Measurements from ENCODE around the gene PI16. TPM values are rescaled to one million over a fixed set of nuclear protein-coding genes. Genes with fewer than 3 reads are reported as not detected.

The PI16 gene
- total RNA-seq (2014; rRNA removed; shearing (Covaris generic)) = 0.07 TPM in 1 of 2 replicates, not detected in the other
- not detected in 2 replicates for polyA plus RNA-seq (2014; cell fraction: nucleus; rRNA removed)

- DNase-seq (ENCODE audit: extremely low read depth, low read depth) = no peak
Measured at GRCh38 chr6:36954262-36954931, at the start of gene PI16. Gene PI16 (plus strand): TSS chr6:36954738. CDS start chr6:36954761, 23 bp downstream.

- no peak for DNase-seq (ENCODE audit: extremely low read depth, low read depth)
Measured at GRCh38 chr6:36904851-36905393, 49.6 kb upstream of the PI16 start.

- DNase-seq (ENCODE audit: extremely low read depth, low read depth) = no peak
Measured at GRCh38 chr6:36906539-36907325, 47.8 kb upstream of the PI16 start.

- no peak for DNase-seq (ENCODE audit: extremely low read depth, low read depth)
Measured at GRCh38 chr6:36907781-36908180, 46.8 kb upstream of the PI16 start.

GRCh38 chr6:36908747-36909146 lies 45.8 kb upstream of the PI16 start:
- no peak for DNase-seq (ENCODE audit: extremely low read depth, low read depth)

- no peak for DNase-seq (ENCODE audit: extremely low read depth, low read depth)
Measured at GRCh38 chr6:36912030-36912454, 42.5 kb upstream of the PI16 start.

GRCh38 chr6:36912586-36912985 lies 42.0 kb upstream of the PI16 start:
- DNase-seq (ENCODE audit: extremely low read depth, low read depth) = no peak

GRCh38 chr6:36913082-36913481 lies 41.5 kb upstream of the PI16 start:
- DNase-seq (ENCODE audit: extremely low read depth, low read depth) = no peak

- no peak for DNase-seq (ENCODE audit: extremely low read depth, low read depth)
Measured at GRCh38 chr6:36914227-36914794, 40.2 kb upstream of the PI16 start.

GRCh38 chr6:36915599-36915998 lies 38.9 kb upstream of the PI16 start:
- DNase-seq (ENCODE audit: extremely low read depth, low read depth) = no peak

- no peak for DNase-seq (ENCODE audit: extremely low read depth, low read depth)
Measured at GRCh38 chr6:36916126-36916525, 38.4 kb upstream of the PI16 start.

- DNase-seq (ENCODE audit: extremely low read depth, low read depth) = no peak
Measured at GRCh38 chr6:36917541-36918193, 36.9 kb upstream of the PI16 start.

- DNase-seq (ENCODE audit: extremely low read depth, low read depth) = no peak
Measured at GRCh38 chr6:36920049-36920448, 34.5 kb upstream of the PI16 start.

- DNase-seq (ENCODE audit: extremely low read depth, low read depth) = no peak
Measured at GRCh38 chr6:36920546-36920945, 34.0 kb upstream of the PI16 start.

- no peak for DNase-seq (ENCODE audit: extremely low read depth, low read depth)
Measured at GRCh38 chr6:36924131-36924530, 30.4 kb upstream of the PI16 start.

GRCh38 chr6:36924778-36925374 lies 29.7 kb upstream of the PI16 start:
- no peak for DNase-seq (ENCODE audit: extremely low read depth, low read depth)

- no peak for DNase-seq (ENCODE audit: extremely low read depth, low read depth)
Measured at GRCh38 chr6:36925809-36926208, 28.7 kb upstream of the PI16 start.

- DNase-seq (ENCODE audit: extremely low read depth, low read depth) = no peak
Measured at GRCh38 chr6:36926708-36927513, 27.6 kb upstream of the PI16 start.

GRCh38 chr6:36927691-36928546 lies 26.6 kb upstream of the PI16 start:
- no peak for DNase-seq (ENCODE audit: extremely low read depth, low read depth)
